GM06990 (cell line): ENCODE measurements around the gene CDH8.

Experiments
- DNase-seq: peaks from one replicate; pipeline ENCODE4 v3.0.0-alpha.2; 2011; ENCODE audit not compliant: insufficient read length; ENCODE audit errors: extremely low read depth
- H3K27me3 ChIP-seq: replicated peaks from 2 replicates; pipeline ENCODE4 v1.6.0; 2011; ENCODE audit warnings: low read length; ENCODE audit not compliant: control insufficient read depth, insufficient read depth
- H3K36me3 ChIP-seq: 2 replicates; pipeline ENCODE4 v1.5.1; 2011; ENCODE audit warnings: low read length; ENCODE audit not compliant: control insufficient read depth, insufficient read depth
- H3K4me3 ChIP-seq: replicated peaks from 2 replicates; pipeline ENCODE4 v1.5.1; 2011; ENCODE audit warnings: low read depth, mild to moderate bottlenecking, control low read depth, low read length
- CTCF ChIP-seq: IDR thresholded peaks from 2 replicates; pipeline ENCODE4 v1.5.1; 2011; ENCODE audit warnings: low read length, control low read depth, mild to moderate bottlenecking, inconsistent platforms; ENCODE audit not compliant: insufficient read depth, poor library complexity, severe bottlenecking

Gene CDH8

GRCh38 chr16:61654962-61655361 is 381.3 kb downstream of the CDH8 start:
- no peak for DNase-seq
- no peak overlapping the region for H3K4me3 ChIP-seq
- TF ChIP-seq CTCF, result no peak
- H3K27me3 ChIP-seq, result no peaks in the 10 kb centered on the region
- no peaks in the 10 kb centered on the region for H3K36me3 ChIP-seq

GRCh38 chr16:61653544-61653943 is 382.7 kb downstream of the CDH8 start:
- H3K4me3 ChIP-seq, result no peak overlapping the region
- no peaks in the 10 kb centered on the region for H3K27me3 ChIP-seq
- no peak for DNase-seq
- H3K36me3 ChIP-seq, result no peaks in the 10 kb centered on the region
- no peak for TF ChIP-seq CTCF

GRCh38 chr16:61645561-61645960 is 390.7 kb downstream of the CDH8 start:
- no peaks in the 10 kb centered on the region for H3K27me3 ChIP-seq
- no peak for TF ChIP-seq CTCF
- no peaks in the 10 kb centered on the region for H3K36me3 ChIP-seq
- DNase-seq, result no peak
- H3K4me3 ChIP-seq, result no peak overlapping the region

- H3K27me3 ChIP-seq, result no peaks in the 10 kb centered on the region
- H3K4me3 ChIP-seq, result no peak overlapping the region
- no peak for DNase-seq
- no peaks in the 10 kb centered on the region for H3K36me3 ChIP-seq
- TF ChIP-seq CTCF, result no peak
These were observed 391.5 kb downstream of the CDH8 start for GRCh38 chr16:61644736-61645135.

GRCh38 chr16:61617219-61617783 is 418.9 kb downstream of the CDH8 start:
- DNase-seq, result no peak
- no peak for TF ChIP-seq CTCF
- H3K36me3 ChIP-seq, result no peaks in the 10 kb centered on the region
- no peak overlapping the region for H3K4me3 ChIP-seq
- no peaks in the 10 kb centered on the region for H3K27me3 ChIP-seq

GRCh38 chr16:61616088-61616487 is 420.1 kb downstream of the CDH8 start:
- no peaks in the 10 kb centered on the region for H3K36me3 ChIP-seq
- no peak for TF ChIP-seq CTCF
- DNase-seq, result no peak
- no peaks in the 10 kb centered on the region for H3K27me3 ChIP-seq
- no peak overlapping the region for H3K4me3 ChIP-seq
